Measurements from ENCODE around the gene BBS9. TPM values are rescaled to one million over a fixed set of nuclear protein-coding genes. Genes with fewer than 3 reads are reported as not detected.
"Not testable (repeated sequence)": the region's sequence is repeated elsewhere in the genome, so short reads cannot be mapped to it uniquely, and the experiment has no call there.

Gene BBS9
- total RNA-seq, 1 experiment from 2014 or later, result 5.1 TPM

DNA sequence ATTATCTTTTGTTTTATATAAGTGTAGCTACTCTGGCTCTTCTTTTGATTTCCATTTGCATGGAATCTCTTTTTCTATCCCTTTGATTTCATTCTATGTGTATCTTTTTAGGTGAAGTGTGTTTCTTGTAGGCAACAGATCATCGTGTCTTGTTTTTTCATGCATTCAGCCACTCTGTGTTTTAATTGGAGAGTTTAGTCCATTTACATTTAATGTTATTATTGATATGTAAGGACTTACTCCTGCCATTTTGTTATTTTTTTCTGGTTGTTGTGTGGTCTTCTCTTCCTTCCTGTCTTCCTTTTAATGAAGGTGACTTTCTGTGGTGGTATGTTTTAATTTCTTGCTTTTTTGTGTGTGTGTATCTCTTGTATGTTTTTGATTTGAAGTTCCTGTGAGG lies 81.6 kb downstream of the BBS9 start:
- H3K4me3 Mint-ChIP-seq (ENCODE audit: unreplicated experiment), result no peak overlapping the region
- intact Hi-C loops (cut with micrococcal nuclease), result no loop called here
- no peaks in the 10 kb centered on the region for H3K4me1 Mint-ChIP-seq (ENCODE audit: insufficient read depth, unreplicated experiment)
- no peaks in the 10 kb centered on the region for H3K36me3 Mint-ChIP-seq (ENCODE audit: insufficient read depth, unreplicated experiment)
- no peaks in the 10 kb centered on the region for H3K27me3 Mint-ChIP-seq (ENCODE audit: insufficient read depth, unreplicated experiment)
- DNase-seq (ENCODE audit: unreplicated experiment), result no peak
- BruUV-seq (replicated peaks), result no TSS peak
- CTCF ChIA-PET, result no interaction called here
- TF ChIP-seq, protein P1, sequence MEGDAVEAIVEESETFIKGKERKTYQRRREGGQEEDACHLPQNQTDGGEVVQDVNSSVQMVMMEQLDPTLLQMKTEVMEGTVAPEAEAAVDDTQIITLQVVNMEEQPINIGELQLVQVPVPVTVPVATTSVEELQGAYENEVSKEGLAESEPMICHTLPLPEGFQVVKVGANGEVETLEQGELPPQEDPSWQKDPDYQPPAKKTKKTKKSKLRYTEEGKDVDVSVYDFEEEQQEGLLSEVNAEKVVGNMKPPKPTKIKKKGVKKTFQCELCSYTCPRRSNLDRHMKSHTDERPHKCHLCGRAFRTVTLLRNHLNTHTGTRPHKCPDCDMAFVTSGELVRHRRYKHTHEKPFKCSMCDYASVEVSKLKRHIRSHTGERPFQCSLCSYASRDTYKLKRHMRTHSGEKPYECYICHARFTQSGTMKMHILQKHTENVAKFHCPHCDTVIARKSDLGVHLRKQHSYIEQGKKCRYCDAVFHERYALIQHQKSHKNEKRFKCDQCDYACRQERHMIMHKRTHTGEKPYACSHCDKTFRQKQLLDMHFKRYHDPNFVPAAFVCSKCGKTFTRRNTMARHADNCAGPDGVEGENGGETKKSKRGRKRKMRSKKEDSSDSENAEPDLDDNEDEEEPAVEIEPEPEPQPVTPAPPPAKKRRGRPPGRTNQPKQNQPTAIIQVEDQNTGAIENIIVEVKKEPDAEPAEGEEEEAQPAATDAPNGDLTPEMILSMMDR (IDR thresholded peaks at IDR 0.05; ENCODE audit: unreplicated experiment), result no peak
- H3K9me3 Mint-ChIP-seq (ENCODE audit: unreplicated experiment), result peaks cover 33% of the 10 kb centered on the region
- POLR2A ChIA-PET, result no interaction called here
- H3K27ac Mint-ChIP-seq (ENCODE audit: low read depth, unreplicated experiment), result no peak overlapping the region

DNA sequence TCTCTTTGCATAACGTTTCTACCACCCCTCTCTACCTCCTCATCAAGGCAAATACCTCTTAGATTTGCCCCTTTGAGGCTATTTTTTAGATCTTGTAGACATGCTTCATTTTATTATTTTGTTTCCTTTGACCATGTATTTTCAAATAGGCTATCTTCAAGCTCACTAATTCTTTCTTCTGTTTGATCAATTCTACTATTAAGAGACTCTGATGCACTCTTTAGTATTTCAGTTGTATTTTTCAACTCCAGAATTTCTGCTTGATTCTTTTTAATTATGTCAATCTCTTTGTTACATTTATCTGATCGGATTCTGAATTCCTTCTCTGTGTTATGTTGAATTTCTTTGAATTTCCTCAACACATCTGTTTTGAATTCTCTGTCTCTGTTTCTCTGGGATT lies 82.8 kb downstream of the BBS9 start:
- Mint-ChIP-seq H3K27ac (ENCODE audit: low read depth, unreplicated experiment) (no peak overlapping the region), H3K36me3 (ENCODE audit: insufficient read depth, unreplicated experiment) (no peaks in the 10 kb centered on the region), H3K9me3 (ENCODE audit: unreplicated experiment) (peaks cover 33% of the 10 kb centered on the region), H3K4me3 (ENCODE audit: unreplicated experiment) (no peak overlapping the region), H3K4me1 (ENCODE audit: insufficient read depth, unreplicated experiment) (no peaks in the 10 kb centered on the region), H3K27me3 (ENCODE audit: insufficient read depth, unreplicated experiment) (no peaks in the 10 kb centered on the region)
- no peak for DNase-seq (ENCODE audit: unreplicated experiment)
- ChIA-PET CTCF (no interaction called here), POLR2A (no interaction called here)
- intact Hi-C loops (cut with micrococcal nuclease), result no loop called here
- TF ChIP-seq, protein P1 (IDR thresholded peaks at IDR 0.05; ENCODE audit: unreplicated experiment), result no peak
- no TSS peak for BruUV-seq (replicated peaks)

DNA sequence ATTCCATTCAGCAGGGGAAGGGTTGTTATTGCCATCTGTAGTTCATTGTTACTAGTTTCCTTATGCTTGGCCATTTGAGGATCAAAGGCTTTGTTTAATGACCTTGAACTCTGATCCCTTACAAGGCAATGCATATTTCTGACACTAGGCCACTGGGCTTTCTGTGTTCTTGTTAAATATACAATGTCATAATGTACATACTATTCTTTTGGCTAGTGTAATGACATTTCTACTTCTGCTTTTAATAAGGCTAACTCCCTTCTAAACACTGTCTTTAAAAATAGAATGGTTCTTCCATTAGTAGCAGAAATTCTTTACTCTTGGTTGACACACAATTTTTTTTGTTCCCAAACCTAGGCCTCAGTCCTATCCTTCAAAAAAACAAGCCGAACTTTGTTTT lies 86.6 kb downstream of the BBS9 start:
- Mint-ChIP-seq H3K27ac (ENCODE audit: low read depth, unreplicated experiment) (no peak overlapping the region), H3K4me1 (ENCODE audit: insufficient read depth, unreplicated experiment) (no peaks in the 10 kb centered on the region), H3K9me3 (ENCODE audit: unreplicated experiment) (peaks cover 18% of the 10 kb centered on the region), H3K27me3 (ENCODE audit: insufficient read depth, unreplicated experiment) (no peaks in the 10 kb centered on the region), H3K36me3 (ENCODE audit: insufficient read depth, unreplicated experiment) (no peaks in the 10 kb centered on the region), H3K4me3 (ENCODE audit: unreplicated experiment) (no peak overlapping the region)
- CTCF ChIA-PET, result no interaction called here
- no TSS peak for BruUV-seq (replicated peaks)
- POLR2A ChIA-PET, result no interaction called here
- DNase-seq (ENCODE audit: unreplicated experiment), result no peak
- TF ChIP-seq, protein P1 (IDR thresholded peaks at IDR 0.05; ENCODE audit: unreplicated experiment), result no peak
- intact Hi-C loops (cut with micrococcal nuclease), result no loop called here

DNA sequence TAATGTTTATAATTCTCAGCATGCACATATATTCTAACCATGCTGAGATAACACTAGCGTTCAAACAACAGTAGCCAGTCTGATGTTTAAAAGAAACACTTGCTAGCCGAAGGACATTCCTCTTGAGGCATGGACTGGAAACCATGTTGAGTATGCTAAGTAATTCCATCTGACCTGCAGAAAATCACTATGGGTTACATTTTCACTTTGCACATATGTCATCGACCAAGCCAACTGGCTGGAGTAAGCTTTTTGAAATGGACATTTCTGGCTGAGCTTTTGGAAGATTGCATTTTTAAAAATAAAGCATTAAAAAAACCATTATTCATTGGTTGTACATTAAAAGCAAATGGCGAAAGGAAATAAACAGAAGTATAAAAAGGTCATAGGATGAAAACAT lies 88.2 kb downstream of the BBS9 start:
- BruUV-seq (replicated peaks), result no TSS peak
- Mint-ChIP-seq H3K27ac (ENCODE audit: low read depth, unreplicated experiment) (no peak overlapping the region), H3K27me3 (ENCODE audit: insufficient read depth, unreplicated experiment) (no peaks in the 10 kb centered on the region), H3K4me1 (ENCODE audit: insufficient read depth, unreplicated experiment) (no peaks in the 10 kb centered on the region), H3K36me3 (ENCODE audit: insufficient read depth, unreplicated experiment) (no peaks in the 10 kb centered on the region), H3K9me3 (ENCODE audit: unreplicated experiment) (peaks cover 2% of the 10 kb centered on the region), H3K4me3 (ENCODE audit: unreplicated experiment) (no peak overlapping the region)
- ChIA-PET POLR2A (no interaction called here), CTCF (interaction anchor here (0.5 to 1.6 kb wide), 2 partner anchors 32 to 892 kb away, joined by 3 to 5 read pairs; no protein-coding TSS in a partner anchor)
- intact Hi-C loops (cut with micrococcal nuclease), result no loop called here
- TF ChIP-seq, protein P1 (IDR thresholded peaks at IDR 0.05; ENCODE audit: unreplicated experiment), result no peak
- DNase-seq (ENCODE audit: unreplicated experiment), result no peak

DNA sequence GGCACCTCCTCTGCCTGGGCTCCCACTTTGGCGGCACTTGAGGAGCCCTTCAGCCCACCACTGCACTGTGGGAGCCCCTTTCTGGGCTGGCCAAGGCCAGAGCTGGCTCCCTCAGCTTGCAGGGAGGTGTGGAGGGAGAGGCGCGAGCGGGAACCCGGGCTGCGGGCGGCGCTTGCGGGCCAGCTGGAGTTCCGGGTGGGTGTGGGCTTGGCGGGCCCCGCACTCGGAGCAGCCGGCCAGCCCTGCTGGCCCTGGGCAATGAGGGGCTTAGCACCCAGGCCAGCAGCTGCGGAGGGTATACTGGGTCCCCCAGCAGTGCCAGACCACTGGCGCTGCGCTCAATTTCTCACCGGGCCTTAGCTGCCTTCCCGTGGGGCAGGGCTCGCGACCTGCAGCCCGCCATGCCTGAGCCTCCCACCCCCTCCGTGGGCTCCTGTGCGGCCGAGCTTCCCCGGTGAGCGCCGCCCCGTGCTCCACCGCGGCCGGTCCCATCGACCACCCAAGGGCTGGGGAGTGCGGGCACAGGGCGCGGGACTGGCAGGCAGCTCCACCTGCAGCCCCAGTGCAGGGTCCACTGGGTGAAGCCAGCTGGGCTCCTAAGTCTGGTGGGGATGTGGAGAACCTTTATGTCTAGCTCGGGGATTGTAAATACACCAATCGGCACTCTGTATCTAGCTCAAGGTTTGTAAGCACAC lies 89.6 kb downstream of the BBS9 start:
- H3K4me1 Mint-ChIP-seq (ENCODE audit: insufficient read depth, unreplicated experiment); BruUV-seq (replicated peaks); H3K36me3 Mint-ChIP-seq (ENCODE audit: insufficient read depth, unreplicated experiment); POLR2A ChIA-PET; H3K27ac Mint-ChIP-seq (ENCODE audit: low read depth, unreplicated experiment); H3K9me3 Mint-ChIP-seq (ENCODE audit: unreplicated experiment); DNase-seq (ENCODE audit: unreplicated experiment); H3K4me3 Mint-ChIP-seq (ENCODE audit: unreplicated experiment); H3K27me3 Mint-ChIP-seq (ENCODE audit: insufficient read depth, unreplicated experiment); intact Hi-C loops (cut with micrococcal nuclease): not testable (repeated sequence)
- CTCF ChIA-PET, result interaction anchor here (0.6 kb wide), 1 partner anchor 19 kb away, joined by 3 read pairs; no protein-coding TSS in a partner anchor

Data from MCF 10A (cell line).